Epithelial cell of esophagus (primary cell): ENCODE data around the gene CLDND2.

Source experiments
- DNase-seq: peaks from one replicate; pipeline ENCODE4 v3.0.0; 2010; ENCODE audit warnings: low read depth
- H3K4me3 ChIP-seq: 2 replicates; pipeline ENCODE4 v1.5.1; 2011; ENCODE audit warnings: mild to moderate bottlenecking, low read length, control low read depth
- CTCF ChIP-seq: IDR thresholded peaks from 2 replicates; pipeline ENCODE4 v1.5.1; 2011; ENCODE audit warnings: low read depth, mild to moderate bottlenecking, low read length, control low read depth, inconsistent platforms; ENCODE audit not compliant: insufficient read depth; ENCODE audit errors: missing control alignments

CLDND2 gene

GRCh38 chr19:51352783-51353360 is 15.9 kb downstream of the CLDND2 start:
- no peak for DNase-seq
- no peak for TF ChIP-seq CTCF
- no peak overlapping the region for H3K4me3 ChIP-seq

DNA sequence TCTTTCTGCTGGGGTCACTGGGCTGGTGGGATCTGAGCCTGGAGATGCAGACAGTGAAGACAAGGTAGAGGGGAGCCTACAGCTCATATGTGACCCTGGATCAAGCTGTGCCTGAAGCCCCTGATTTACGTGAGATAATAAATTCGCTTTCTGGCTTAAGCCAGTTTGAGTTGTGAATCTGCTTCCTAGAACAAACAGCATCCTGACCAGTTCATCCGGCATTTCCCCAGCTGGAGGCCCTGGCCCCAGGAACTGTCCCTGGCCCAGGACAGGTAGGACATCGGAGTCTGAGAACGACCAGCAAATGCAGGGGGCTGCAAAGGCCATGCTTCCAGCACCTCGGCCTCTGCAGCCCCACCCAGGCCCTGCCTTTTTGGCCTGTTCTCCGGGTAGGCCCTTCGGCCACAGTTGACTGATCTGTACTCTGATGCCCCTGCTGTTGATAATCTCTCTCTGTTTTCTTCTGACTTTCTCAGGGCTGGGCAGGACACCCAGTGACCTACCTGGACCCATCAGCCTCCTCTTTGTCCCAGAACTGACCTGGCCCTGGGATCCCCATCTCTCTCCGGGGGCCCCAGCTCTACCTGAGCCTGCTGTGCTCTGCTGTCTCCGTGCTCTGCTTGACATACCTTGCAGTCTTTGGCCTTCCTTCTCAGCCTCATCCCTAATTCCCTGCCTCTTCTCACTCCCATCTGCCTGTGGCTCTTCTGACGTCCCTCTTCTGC is 17.4 kb downstream of the CLDND2 start:
- DNase-seq, result no peak
- H3K4me3 ChIP-seq, result no peak overlapping the region
- TF ChIP-seq CTCF, result no peak

DNA sequence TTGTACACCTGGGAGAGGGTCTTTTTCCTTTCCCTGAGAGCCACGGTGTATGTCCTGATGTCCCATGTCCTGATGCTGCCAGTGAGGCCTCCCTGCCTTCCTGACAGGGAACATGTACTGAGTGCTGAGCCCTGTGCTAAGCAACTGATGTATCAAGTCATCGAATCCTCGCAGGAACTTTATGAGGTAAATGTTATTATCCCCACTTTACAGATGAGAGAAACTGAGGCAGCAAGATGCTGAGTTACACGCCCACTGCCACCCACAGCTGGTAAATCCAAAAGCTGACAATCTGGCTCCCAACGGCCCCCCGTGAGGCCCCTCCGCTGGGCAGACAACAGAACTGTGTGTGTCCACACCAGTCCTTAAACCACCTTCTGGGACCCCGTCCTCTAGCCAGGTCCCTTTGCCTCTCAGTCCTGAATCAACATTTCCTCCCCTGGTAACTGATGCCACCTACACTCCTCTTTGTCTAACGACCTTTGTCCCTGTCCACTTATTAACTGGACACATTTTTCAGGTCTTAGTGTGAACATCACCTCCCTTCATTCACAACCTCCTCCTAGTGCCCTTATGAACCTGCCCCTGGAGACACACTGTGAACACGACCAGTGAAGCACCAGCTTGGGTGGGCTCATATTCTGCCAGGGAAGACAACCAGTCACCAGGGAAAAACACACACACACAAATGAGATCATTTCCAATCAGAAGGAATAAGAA is 21.4 kb downstream of the CLDND2 start:
- H3K4me3 ChIP-seq, result no peak overlapping the region
- TF ChIP-seq CTCF, result no peak
- no peak for DNase-seq

- H3K4me3 ChIP-seq, result no peak overlapping the region
- no peak for DNase-seq
- TF ChIP-seq CTCF, result no peak
These were observed 22.1 kb downstream of the CLDND2 start for GRCh38 chr19:51346742-51347141.

- DNase-seq, result no peak
- TF ChIP-seq CTCF, result no peak
- no peak overlapping the region for H3K4me3 ChIP-seq
These were observed 23.7 kb downstream of the CLDND2 start for GRCh38 chr19:51345076-51345620.

- no peak for TF ChIP-seq CTCF
- H3K4me3 ChIP-seq, result no peak overlapping the region
These were observed 25.9 kb downstream of the CLDND2 start for GRCh38 chr19:51342631-51343569.

More at GRCh38 chr19:51342631-51343569, 25.9 kb downstream of the CLDND2 start:
- no peak for DNase-seq
